WTC11 (cell line): ENCODE data around the gene TRIM2. TPM values are rescaled to one million over a fixed set of nuclear protein-coding genes. Genes with fewer than 3 reads are reported as not detected.
A peak's percentile ranks its signal among the peaks of the same experiment; 100 is the strongest.

Source experiments
- FOXJ3 ChIP-seq: sonication (generic); formaldehyde crosslinking; IDR thresholded peaks from 2 replicates; pipeline ENCODE4 v1.9.0; 2021; ENCODE audit warnings: missing genetic modification reagents, mild to moderate bottlenecking, borderline replicate concordance
- FOXP1 ChIP-seq: sonication (generic); formaldehyde crosslinking; IDR thresholded peaks from 2 replicates; pipeline ENCODE4 v1.8.0; 2022; ENCODE audit warnings: missing genetic modification reagents, mild to moderate bottlenecking, moderate library complexity, borderline replicate concordance
- GTF2I ChIP-seq: fragments of 250-450 bp; sonication (Bioruptor Pico); conservative IDR thresholded peaks from 2 replicates; pipeline ENCODE4 v1.4.0; 2021; ENCODE audit warnings: mild to moderate bottlenecking
- HMGA2 ChIP-seq: fragments of 250-450 bp; sonication (Bioruptor Pico); IDR thresholded peaks from 2 replicates; pipeline ENCODE4 v1.4.0; 2021; ENCODE audit warnings: mild to moderate bottlenecking, moderate library complexity
- NFYB ChIP-seq: sonication (generic); formaldehyde crosslinking; conservative IDR thresholded peaks from 2 replicates; pipeline ENCODE4 v1.8.0; 2022; ENCODE audit warnings: low read depth, missing genetic modification reagents
- OVOL2 ChIP-seq: fragments of 250-450 bp; sonication (Bioruptor Pico); IDR thresholded peaks from 2 replicates; pipeline ENCODE4 v1.9.0; 2021; ENCODE audit warnings: mild to moderate bottlenecking, borderline replicate concordance
- ZBTB21 ChIP-seq: sonication (generic); formaldehyde crosslinking; IDR thresholded peaks from 2 replicates; pipeline ENCODE4 v1.8.1; 2023; ENCODE audit warnings: mild to moderate bottlenecking, missing genetic modification reagents, borderline replicate concordance
- ZNF416 ChIP-seq: fragments of 250-450 bp; sonication (Bioruptor Pico); IDR thresholded peaks from 2 replicates; pipeline ENCODE4 v1.9.0; 2021; ENCODE audit warnings: mild to moderate bottlenecking, inconsistent platforms
- total RNA-seq: library from RNA; stranded (reverse); gene quantifications from 3 replicates; pipeline ENCODE4 v1.2.3, GENCODE V29; 2021
- TF ChIP-seq, protein P1 (sequence below): fragments of 250-450 bp; sonication (Bioruptor Pico); IDR thresholded peaks from 2 replicates; pipeline ENCODE4 v1.9.0; 2021; ENCODE audit warnings: mild to moderate bottlenecking
- TF ChIP-seq, protein P2 (sequence below): sonication (generic); formaldehyde crosslinking; IDR thresholded peaks from 2 replicates; pipeline ENCODE4 v1.8.0; 2022; ENCODE audit warnings: mild to moderate bottlenecking, missing genetic modification reagents
- TF ChIP-seq, protein P3 (sequence below): sonication (generic); formaldehyde crosslinking; IDR thresholded peaks from 2 replicates; pipeline ENCODE4 v1.8.0; 2023; ENCODE audit warnings: mild to moderate bottlenecking, missing genetic modification reagents
- TF ChIP-seq, protein P4 (sequence below): sonication (generic); formaldehyde crosslinking; IDR thresholded peaks from 2 replicates; pipeline ENCODE4 v1.8.0; 2022; ENCODE audit warnings: missing genetic modification reagents
- TF ChIP-seq, protein P5 (sequence below): fragments of 250-450 bp; sonication (Bioruptor Pico); conservative IDR thresholded peaks from 2 replicates; pipeline ENCODE4 v1.9.0; 2021; ENCODE audit warnings: mild to moderate bottlenecking
- TF ChIP-seq, protein P6 (sequence below): sonication (generic); formaldehyde crosslinking; IDR thresholded peaks from 2 replicates; pipeline ENCODE4 v1.8.0; 2022; ENCODE audit warnings: mild to moderate bottlenecking, missing genetic modification reagents
- TF ChIP-seq, protein P7 (sequence below): sonication (generic); formaldehyde crosslinking; IDR thresholded peaks from 2 replicates; pipeline ENCODE4 v1.8.0; 2023; ENCODE audit warnings: missing genetic modification reagents, mild to moderate bottlenecking, borderline replicate concordance
- TF ChIP-seq, protein P8 (sequence below): sonication (generic); formaldehyde crosslinking; IDR thresholded peaks from 2 replicates; pipeline ENCODE4 v1.8.1; 2022; ENCODE audit warnings: low read depth, missing genetic modification reagents, borderline replicate concordance
- TF ChIP-seq, protein P9 (sequence below): sonication (generic); formaldehyde crosslinking; IDR thresholded peaks from 2 replicates; pipeline ENCODE4 v1.8.1; 2023; ENCODE audit warnings: mild to moderate bottlenecking, missing genetic modification reagents, moderate library complexity

TRIM2 gene
- total RNA-seq, 1 experiment from 2014 or later: 54.5 TPM

DNA sequence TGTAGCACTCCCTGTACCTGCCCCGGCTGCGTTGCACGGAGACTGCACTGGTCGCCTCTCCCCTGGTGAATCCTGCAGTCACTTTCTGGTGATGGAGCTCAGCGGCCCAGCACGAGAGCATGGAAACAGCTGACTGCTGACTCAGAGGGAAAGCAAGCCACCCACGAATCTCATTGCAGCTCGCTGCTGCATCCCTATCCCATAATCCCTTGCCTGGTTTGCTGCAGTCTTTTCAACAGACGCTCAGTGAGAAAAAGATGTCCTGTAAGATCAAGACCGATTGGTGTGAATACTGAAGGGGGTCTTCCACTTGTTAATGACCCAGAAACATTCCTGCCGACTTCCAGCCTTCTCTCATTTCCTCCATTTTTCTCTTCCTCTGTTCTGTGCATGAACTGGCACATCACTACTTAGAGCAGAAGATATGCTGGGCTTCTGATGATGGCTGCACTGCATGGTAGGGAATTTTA is 52.9 kb downstream of the TRIM2 start (continued):
- TF ChIP-seq, protein P1, sequence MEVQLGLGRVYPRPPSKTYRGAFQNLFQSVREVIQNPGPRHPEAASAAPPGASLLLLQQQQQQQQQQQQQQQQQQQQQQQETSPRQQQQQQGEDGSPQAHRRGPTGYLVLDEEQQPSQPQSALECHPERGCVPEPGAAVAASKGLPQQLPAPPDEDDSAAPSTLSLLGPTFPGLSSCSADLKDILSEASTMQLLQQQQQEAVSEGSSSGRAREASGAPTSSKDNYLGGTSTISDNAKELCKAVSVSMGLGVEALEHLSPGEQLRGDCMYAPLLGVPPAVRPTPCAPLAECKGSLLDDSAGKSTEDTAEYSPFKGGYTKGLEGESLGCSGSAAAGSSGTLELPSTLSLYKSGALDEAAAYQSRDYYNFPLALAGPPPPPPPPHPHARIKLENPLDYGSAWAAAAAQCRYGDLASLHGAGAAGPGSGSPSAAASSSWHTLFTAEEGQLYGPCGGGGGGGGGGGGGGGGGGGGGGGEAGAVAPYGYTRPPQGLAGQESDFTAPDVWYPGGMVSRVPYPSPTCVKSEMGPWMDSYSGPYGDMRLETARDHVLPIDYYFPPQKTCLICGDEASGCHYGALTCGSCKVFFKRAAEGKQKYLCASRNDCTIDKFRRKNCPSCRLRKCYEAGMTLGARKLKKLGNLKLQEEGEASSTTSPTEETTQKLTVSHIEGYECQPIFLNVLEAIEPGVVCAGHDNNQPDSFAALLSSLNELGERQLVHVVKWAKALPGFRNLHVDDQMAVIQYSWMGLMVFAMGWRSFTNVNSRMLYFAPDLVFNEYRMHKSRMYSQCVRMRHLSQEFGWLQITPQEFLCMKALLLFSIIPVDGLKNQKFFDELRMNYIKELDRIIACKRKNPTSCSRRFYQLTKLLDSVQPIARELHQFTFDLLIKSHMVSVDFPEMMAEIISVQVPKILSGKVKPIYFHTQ (CRISPR knock-in tag): no peak
- TF ChIP-seq, protein P2, sequence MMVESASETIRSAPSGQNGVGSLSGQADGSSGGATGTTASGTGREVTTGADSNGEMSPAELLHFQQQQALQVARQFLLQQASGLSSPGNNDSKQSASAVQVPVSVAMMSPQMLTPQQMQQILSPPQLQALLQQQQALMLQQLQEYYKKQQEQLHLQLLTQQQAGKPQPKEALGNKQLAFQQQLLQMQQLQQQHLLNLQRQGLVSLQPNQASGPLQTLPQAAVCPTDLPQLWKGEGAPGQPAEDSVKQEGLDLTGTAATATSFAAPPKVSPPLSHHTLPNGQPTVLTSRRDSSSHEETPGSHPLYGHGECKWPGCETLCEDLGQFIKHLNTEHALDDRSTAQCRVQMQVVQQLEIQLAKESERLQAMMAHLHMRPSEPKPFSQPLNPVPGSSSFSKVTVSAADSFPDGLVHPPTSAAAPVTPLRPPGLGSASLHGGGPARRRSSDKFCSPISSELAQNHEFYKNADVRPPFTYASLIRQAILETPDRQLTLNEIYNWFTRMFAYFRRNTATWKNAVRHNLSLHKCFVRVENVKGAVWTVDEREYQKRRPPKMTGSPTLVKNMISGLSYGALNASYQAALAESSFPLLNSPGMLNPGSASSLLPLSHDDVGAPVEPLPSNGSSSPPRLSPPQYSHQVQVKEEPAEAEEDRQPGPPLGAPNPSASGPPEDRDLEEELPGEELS (CRISPR knock-in tag): no peak
- TF ChIP-seq, protein P3, sequence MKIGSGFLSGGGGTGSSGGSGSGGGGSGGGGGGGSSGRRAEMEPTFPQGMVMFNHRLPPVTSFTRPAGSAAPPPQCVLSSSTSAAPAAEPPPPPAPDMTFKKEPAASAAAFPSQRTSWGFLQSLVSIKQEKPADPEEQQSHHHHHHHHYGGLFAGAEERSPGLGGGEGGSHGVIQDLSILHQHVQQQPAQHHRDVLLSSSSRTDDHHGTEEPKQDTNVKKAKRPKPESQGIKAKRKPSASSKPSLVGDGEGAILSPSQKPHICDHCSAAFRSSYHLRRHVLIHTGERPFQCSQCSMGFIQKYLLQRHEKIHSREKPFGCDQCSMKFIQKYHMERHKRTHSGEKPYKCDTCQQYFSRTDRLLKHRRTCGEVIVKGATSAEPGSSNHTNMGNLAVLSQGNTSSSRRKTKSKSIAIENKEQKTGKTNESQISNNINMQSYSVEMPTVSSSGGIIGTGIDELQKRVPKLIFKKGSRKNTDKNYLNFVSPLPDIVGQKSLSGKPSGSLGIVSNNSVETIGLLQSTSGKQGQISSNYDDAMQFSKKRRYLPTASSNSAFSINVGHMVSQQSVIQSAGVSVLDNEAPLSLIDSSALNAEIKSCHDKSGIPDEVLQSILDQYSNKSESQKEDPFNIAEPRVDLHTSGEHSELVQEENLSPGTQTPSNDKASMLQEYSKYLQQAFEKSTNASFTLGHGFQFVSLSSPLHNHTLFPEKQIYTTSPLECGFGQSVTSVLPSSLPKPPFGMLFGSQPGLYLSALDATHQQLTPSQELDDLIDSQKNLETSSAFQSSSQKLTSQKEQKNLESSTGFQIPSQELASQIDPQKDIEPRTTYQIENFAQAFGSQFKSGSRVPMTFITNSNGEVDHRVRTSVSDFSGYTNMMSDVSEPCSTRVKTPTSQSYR (CRISPR knock-in tag): no peak
- TF ChIP-seq FOXJ3 (CRISPR knock-in tag): no peak
- TF ChIP-seq, protein P4, sequence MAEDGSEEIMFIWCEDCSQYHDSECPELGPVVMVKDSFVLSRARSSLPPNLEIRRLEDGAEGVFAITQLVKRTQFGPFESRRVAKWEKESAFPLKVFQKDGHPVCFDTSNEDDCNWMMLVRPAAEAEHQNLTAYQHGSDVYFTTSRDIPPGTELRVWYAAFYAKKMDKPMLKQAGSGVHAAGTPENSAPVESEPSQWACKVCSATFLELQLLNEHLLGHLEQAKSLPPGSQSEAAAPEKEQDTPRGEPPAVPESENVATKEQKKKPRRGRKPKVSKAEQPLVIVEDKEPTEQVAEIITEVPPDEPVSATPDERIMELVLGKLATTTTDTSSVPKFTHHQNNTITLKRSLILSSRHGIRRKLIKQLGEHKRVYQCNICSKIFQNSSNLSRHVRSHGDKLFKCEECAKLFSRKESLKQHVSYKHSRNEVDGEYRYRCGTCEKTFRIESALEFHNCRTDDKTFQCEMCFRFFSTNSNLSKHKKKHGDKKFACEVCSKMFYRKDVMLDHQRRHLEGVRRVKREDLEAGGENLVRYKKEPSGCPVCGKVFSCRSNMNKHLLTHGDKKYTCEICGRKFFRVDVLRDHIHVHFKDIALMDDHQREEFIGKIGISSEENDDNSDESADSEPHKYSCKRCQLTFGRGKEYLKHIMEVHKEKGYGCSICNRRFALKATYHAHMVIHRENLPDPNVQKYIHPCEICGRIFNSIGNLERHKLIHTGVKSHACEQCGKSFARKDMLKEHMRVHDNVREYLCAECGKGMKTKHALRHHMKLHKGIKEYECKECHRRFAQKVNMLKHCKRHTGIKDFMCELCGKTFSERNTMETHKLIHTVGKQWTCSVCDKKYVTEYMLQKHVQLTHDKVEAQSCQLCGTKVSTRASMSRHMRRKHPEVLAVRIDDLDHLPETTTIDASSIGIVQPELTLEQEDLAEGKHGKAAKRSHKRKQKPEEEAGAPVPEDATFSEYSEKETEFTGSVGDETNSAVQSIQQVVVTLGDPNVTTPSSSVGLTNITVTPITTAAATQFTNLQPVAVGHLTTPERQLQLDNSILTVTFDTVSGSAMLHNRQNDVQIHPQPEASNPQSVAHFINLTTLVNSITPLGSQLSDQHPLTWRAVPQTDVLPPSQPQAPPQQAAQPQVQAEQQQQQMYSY (CRISPR knock-in tag): no peak
- TF ChIP-seq OVOL2: no peak
- TF ChIP-seq ZNF416 (CRISPR knock-in tag): no peak
- TF ChIP-seq HMGA2 (CRISPR knock-in tag): no peak
- TF ChIP-seq, protein P5, sequence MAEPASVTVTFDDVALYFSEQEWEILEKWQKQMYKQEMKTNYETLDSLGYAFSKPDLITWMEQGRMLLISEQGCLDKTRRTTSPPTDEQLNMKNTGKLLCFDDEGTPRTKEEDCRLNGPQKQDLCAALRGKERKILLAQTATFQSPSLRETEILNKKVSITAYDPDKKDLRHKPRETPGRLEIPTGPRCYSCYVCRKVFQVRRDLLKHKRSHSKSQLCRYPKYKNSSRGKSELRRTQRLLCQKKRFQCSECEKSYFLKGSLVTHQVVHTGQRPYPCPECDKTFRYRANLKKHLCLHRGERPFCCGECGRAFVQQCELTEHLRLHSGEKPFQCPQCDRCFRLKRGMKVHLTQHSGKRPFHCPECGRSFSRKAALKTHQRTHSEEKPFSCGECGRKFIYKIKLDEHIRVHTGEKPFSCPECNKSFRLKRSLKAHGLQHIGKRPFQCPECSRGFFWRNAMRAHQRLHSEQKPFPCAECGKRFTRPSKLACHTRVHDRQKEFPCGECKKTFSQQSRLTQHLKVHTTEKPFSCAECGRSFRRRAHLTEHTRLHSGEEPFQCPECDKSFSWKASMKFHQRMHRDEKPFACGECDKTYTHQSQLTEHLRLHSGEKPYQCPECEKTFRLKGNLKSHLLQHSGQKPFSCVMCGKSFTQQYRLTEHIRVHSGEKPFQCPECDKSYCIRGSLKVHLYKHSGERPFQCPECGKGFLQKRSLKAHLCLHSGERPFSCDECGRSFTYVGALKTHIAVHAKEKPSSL (CRISPR knock-in tag): no peak
- TF ChIP-seq ZBTB21 (CRISPR knock-in tag): no peak
- no peak for TF ChIP-seq NFYB (CRISPR knock-in tag)
- TF ChIP-seq, protein P6, sequence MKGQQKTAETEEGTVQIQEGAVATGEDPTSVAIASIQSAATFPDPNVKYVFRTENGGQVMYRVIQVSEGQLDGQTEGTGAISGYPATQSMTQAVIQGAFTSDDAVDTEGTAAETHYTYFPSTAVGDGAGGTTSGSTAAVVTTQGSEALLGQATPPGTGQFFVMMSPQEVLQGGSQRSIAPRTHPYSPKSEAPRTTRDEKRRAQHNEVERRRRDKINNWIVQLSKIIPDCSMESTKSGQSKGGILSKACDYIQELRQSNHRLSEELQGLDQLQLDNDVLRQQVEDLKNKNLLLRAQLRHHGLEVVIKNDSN (CRISPR knock-in tag): 0 out of 2 replicates have a peak, but pooled peaks have one; percentile 48
- TF ChIP-seq, protein P7, sequence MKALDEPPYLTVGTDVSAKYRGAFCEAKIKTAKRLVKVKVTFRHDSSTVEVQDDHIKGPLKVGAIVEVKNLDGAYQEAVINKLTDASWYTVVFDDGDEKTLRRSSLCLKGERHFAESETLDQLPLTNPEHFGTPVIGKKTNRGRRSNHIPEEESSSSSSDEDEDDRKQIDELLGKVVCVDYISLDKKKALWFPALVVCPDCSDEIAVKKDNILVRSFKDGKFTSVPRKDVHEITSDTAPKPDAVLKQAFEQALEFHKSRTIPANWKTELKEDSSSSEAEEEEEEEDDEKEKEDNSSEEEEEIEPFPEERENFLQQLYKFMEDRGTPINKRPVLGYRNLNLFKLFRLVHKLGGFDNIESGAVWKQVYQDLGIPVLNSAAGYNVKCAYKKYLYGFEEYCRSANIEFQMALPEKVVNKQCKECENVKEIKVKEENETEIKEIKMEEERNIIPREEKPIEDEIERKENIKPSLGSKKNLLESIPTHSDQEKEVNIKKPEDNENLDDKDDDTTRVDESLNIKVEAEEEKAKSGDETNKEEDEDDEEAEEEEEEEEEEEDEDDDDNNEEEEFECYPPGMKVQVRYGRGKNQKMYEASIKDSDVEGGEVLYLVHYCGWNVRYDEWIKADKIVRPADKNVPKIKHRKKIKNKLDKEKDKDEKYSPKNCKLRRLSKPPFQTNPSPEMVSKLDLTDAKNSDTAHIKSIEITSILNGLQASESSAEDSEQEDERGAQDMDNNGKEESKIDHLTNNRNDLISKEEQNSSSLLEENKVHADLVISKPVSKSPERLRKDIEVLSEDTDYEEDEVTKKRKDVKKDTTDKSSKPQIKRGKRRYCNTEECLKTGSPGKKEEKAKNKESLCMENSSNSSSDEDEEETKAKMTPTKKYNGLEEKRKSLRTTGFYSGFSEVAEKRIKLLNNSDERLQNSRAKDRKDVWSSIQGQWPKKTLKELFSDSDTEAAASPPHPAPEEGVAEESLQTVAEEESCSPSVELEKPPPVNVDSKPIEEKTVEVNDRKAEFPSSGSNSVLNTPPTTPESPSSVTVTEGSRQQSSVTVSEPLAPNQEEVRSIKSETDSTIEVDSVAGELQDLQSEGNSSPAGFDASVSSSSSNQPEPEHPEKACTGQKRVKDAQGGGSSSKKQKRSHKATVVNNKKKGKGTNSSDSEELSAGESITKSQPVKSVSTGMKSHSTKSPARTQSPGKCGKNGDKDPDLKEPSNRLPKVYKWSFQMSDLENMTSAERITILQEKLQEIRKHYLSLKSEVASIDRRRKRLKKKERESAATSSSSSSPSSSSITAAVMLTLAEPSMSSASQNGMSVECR (CRISPR knock-in tag): no peak
- TF ChIP-seq, protein P8, sequence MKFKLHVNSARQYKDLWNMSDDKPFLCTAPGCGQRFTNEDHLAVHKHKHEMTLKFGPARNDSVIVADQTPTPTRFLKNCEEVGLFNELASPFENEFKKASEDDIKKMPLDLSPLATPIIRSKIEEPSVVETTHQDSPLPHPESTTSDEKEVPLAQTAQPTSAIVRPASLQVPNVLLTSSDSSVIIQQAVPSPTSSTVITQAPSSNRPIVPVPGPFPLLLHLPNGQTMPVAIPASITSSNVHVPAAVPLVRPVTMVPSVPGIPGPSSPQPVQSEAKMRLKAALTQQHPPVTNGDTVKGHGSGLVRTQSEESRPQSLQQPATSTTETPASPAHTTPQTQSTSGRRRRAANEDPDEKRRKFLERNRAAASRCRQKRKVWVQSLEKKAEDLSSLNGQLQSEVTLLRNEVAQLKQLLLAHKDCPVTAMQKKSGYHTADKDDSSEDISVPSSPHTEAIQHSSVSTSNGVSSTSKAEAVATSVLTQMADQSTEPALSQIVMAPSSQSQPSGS (CRISPR knock-in tag): no peak
- TF ChIP-seq GTF2I (CRISPR knock-in tag): no peak
- TF ChIP-seq, protein P9, sequence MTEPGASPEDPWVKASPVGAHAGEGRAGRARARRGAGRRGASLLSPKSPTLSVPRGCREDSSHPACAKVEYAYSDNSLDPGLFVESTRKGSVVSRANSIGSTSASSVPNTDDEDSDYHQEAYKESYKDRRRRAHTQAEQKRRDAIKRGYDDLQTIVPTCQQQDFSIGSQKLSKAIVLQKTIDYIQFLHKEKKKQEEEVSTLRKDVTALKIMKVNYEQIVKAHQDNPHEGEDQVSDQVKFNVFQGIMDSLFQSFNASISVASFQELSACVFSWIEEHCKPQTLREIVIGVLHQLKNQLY (CRISPR knock-in tag): no peak
- no peak for TF ChIP-seq FOXP1 (CRISPR knock-in tag)
